Karpas-422 (cell line): ENCODE results near the gene PCDH9. TPM values are rescaled to one million over a fixed set of nuclear protein-coding genes. Genes with fewer than 3 reads are reported as not detected.

Experiments
- DNase-seq: peaks from one replicate; pipeline ENCODE4 v3.0.0-alpha.2; 2015
- H2AFZ ChIP-seq: fragments of 200-600 bp; sonication (generic); 2 replicates; pipeline ENCODE4 v1.6.1; 2014; ENCODE audit warnings: antibody characterized with exemption, low read length, mixed read lengths
- H3K27ac ChIP-seq: fragments of 200-600 bp; sonication (generic); 2 replicates; pipeline ENCODE4 v1.5.1; 2014; ENCODE audit warnings: mild to moderate bottlenecking, low read length, moderate library complexity
- H3K27me3 ChIP-seq: fragments of 200-600 bp; sonication (generic); 2 replicates; pipeline ENCODE4 v1.6.1; 2014; ENCODE audit warnings: low read length, mixed read lengths
- H3K36me3 ChIP-seq: fragments of 200-600 bp; sonication (generic); 2 replicates; pipeline ENCODE4 v1.6.1; 2014; ENCODE audit warnings: low read length, mixed read lengths; ENCODE audit not compliant: insufficient read depth
- H3K4me1 ChIP-seq: fragments of 200-600 bp; sonication (generic); 2 replicates; pipeline ENCODE4 v1.6.1; 2014; ENCODE audit warnings: mild to moderate bottlenecking, low read length, mixed read lengths
- H3K4me2 ChIP-seq: fragments of 200-600 bp; sonication (generic); 2 replicates; pipeline ENCODE4 v1.6.1; 2014; ENCODE audit warnings: low read length, low read depth, mild to moderate bottlenecking; ENCODE audit not compliant: poor library complexity, severe bottlenecking
- H3K4me3 ChIP-seq: fragments of 200-600 bp; sonication (generic); 2 replicates; pipeline ENCODE4 v1.5.1; 2014; ENCODE audit warnings: mild to moderate bottlenecking, antibody characterized with exemption, low read length, mixed read lengths
- H3K79me2 ChIP-seq: fragments of 200-600 bp; sonication (generic); 2 replicates; pipeline ENCODE4 v1.6.1; 2014; ENCODE audit warnings: mild to moderate bottlenecking, low read length, mixed read lengths
- H3K9ac ChIP-seq: fragments of 200-600 bp; sonication (generic); 2 replicates; pipeline ENCODE4 v1.6.0; 2014; ENCODE audit warnings: low read length
- H3K9me2 ChIP-seq: fragments of 200-600 bp; sonication (generic), shearing (Covaris generic); replicated peaks from 2 replicates; pipeline ENCODE4 v1.6.0; 2014; ENCODE audit warnings: mild to moderate bottlenecking, low read length, moderate library complexity; ENCODE audit not compliant: insufficient read depth
- H3K9me3 ChIP-seq: fragments of 300-700, 200-600 bp; sonication (generic); 2 replicates; pipeline ENCODE4 v1.6.1; 2014; ENCODE audit warnings: low read length, mixed read lengths
- H4K20me1 ChIP-seq: fragments of 200-600 bp; sonication (generic); 2 replicates; pipeline ENCODE4 v1.6.1; 2014; ENCODE audit warnings: mild to moderate bottlenecking, antibody characterized with exemption, low read length, low read depth; ENCODE audit not compliant: insufficient read depth
- total RNA-seq: library from RNA; depleted of rRNA; stranded (reverse); fragments of >200 nt; shearing (Covaris generic); gene quantifications from 2 replicates; pipeline ENCODE4 v1.2.3, GENCODE V29; 2014; ENCODE audit warnings: low replicate concordance

Gene PCDH9
- total RNA-seq, 1 experiment from 2014 or later = 5.8 TPM

- no peaks in the 10 kb centered on the region for H3K9me2 ChIP-seq
- H3K27me3 ChIP-seq = no peaks in the 10 kb centered on the region
- DNase-seq = no peak
- no peaks in the 10 kb centered on the region for H3K36me3 ChIP-seq
- H3K9ac ChIP-seq = no peak overlapping the region
- no peaks in the 10 kb centered on the region for H3K79me2 ChIP-seq
- peaks cover 3% of the 10 kb centered on the region for H3K4me1 ChIP-seq
- peak overlapping the region; percentile 39 for H3K4me2 ChIP-seq
- no peak overlapping the region for H3K27ac ChIP-seq
- H4K20me1 ChIP-seq = no peaks in the 10 kb centered on the region
- peak overlapping the region; percentile 70; the same call in 1 of the 2 replicates for H2AFZ ChIP-seq
- 0 out of 2 replicates have a peak overlapping the region, but pooled peaks have one; percentile 15 for H3K4me3 ChIP-seq
- H3K9me3 ChIP-seq = no peaks in the 10 kb centered on the region
Observed at GRCh38 chr13:66864627-66865026, 365.5 kb downstream of the PCDH9 start.

GRCh38 chr13:66860878-66861417 is 369.2 kb downstream of the PCDH9 start:
- DNase-seq = no peak
- Histone ChIP-seq H3K4me3 (no peak overlapping the region), H2AFZ (no peak overlapping the region), H3K27ac (no peak overlapping the region), H3K4me2 (no peak overlapping the region), H3K27me3 (no peaks in the 10 kb centered on the region), H3K4me1 (peaks cover 3% of the 10 kb centered on the region), H3K9me2 (no peaks in the 10 kb centered on the region), H3K9me3 (no peaks in the 10 kb centered on the region), H3K36me3 (no peaks in the 10 kb centered on the region), H3K79me2 (no peaks in the 10 kb centered on the region), H3K9ac (no peak overlapping the region), H4K20me1 (no peaks in the 10 kb centered on the region)

GRCh38 chr13:66859934-66860877 is 369.9 kb downstream of the PCDH9 start:
- Histone ChIP-seq H3K4me1 (peaks cover 3% of the 10 kb centered on the region), H3K9ac (no peak overlapping the region), H4K20me1 (no peaks in the 10 kb centered on the region), H3K9me2 (no peaks in the 10 kb centered on the region), H3K36me3 (no peaks in the 10 kb centered on the region), H2AFZ (no peak overlapping the region), H3K79me2 (no peaks in the 10 kb centered on the region), H3K4me3 (no peak overlapping the region), H3K27me3 (no peaks in the 10 kb centered on the region), H3K4me2 (no peak overlapping the region), H3K27ac (no peak overlapping the region), H3K9me3 (no peaks in the 10 kb centered on the region)
- no peak for DNase-seq

- Histone ChIP-seq H3K4me3 (no peak overlapping the region), H3K4me2 (no peak overlapping the region), H3K36me3 (no peaks in the 10 kb centered on the region), H3K9me2 (no peaks in the 10 kb centered on the region), H3K9ac (no peak overlapping the region), H3K4me1 (no peaks in the 10 kb centered on the region), H3K27ac (no peak overlapping the region), H2AFZ (no peak overlapping the region), H3K9me3 (no peaks in the 10 kb centered on the region), H3K79me2 (no peaks in the 10 kb centered on the region), H3K27me3 (no peaks in the 10 kb centered on the region), H4K20me1 (no peaks in the 10 kb centered on the region)
- no peak for DNase-seq
Observed at GRCh38 chr13:66859078-66859477, 371.1 kb downstream of the PCDH9 start.

GRCh38 chr13:66858163-66858562 is 372.0 kb downstream of the PCDH9 start:
- H3K27ac ChIP-seq = no peak overlapping the region
- H2AFZ ChIP-seq = no peak overlapping the region
- H3K4me3 ChIP-seq = no peak overlapping the region
- no peak overlapping the region for H3K4me2 ChIP-seq
- no peaks in the 10 kb centered on the region for H3K79me2 ChIP-seq
- H3K9me3 ChIP-seq = no peaks in the 10 kb centered on the region
- DNase-seq = no peak
- no peaks in the 10 kb centered on the region for H3K27me3 ChIP-seq
- no peaks in the 10 kb centered on the region for H4K20me1 ChIP-seq
- H3K9me2 ChIP-seq = no peaks in the 10 kb centered on the region
- no peak overlapping the region for H3K9ac ChIP-seq
- no peaks in the 10 kb centered on the region for H3K36me3 ChIP-seq
- no peaks in the 10 kb centered on the region for H3K4me1 ChIP-seq

- no peaks in the 10 kb centered on the region for H3K36me3 ChIP-seq
Observed at GRCh38 chr13:66855131-66855530, 375.0 kb downstream of the PCDH9 start.

GRCh38 chr13:66853564-66853963 is 376.6 kb downstream of the PCDH9 start:
- DNase-seq = no peak
- H3K4me2 ChIP-seq = no peak overlapping the region
- no peaks in the 10 kb centered on the region for H3K79me2 ChIP-seq
- H4K20me1 ChIP-seq = no peaks in the 10 kb centered on the region
- H3K4me3 ChIP-seq = no peak overlapping the region
- no peaks in the 10 kb centered on the region for H3K9me3 ChIP-seq
- H3K4me1 ChIP-seq = no peaks in the 10 kb centered on the region
- H2AFZ ChIP-seq = 0 out of 2 replicates have a peak overlapping the region, but pooled peaks have one; percentile 38
- H3K27ac ChIP-seq = no peak overlapping the region
- H3K9ac ChIP-seq = no peak overlapping the region
- H3K27me3 ChIP-seq = no peaks in the 10 kb centered on the region
- H3K36me3 ChIP-seq = no peaks in the 10 kb centered on the region
- H3K9me2 ChIP-seq = no peaks in the 10 kb centered on the region

More at GRCh38 chr13:66855131-66855530, 375.0 kb downstream of the PCDH9 start:
- H3K79me2 ChIP-seq = no peaks in the 10 kb centered on the region
- no peaks in the 10 kb centered on the region for H3K4me1 ChIP-seq
- no peaks in the 10 kb centered on the region for H3K27me3 ChIP-seq
- H4K20me1 ChIP-seq = no peaks in the 10 kb centered on the region
- H3K9ac ChIP-seq = no peak overlapping the region
- H3K4me2 ChIP-seq = no peak overlapping the region
- no peak overlapping the region for H2AFZ ChIP-seq
- no peaks in the 10 kb centered on the region for H3K9me2 ChIP-seq
- H3K4me3 ChIP-seq = no peak overlapping the region
- H3K9me3 ChIP-seq = no peaks in the 10 kb centered on the region
- H3K27ac ChIP-seq = no peak overlapping the region
- no peak for DNase-seq

- Histone ChIP-seq H3K36me3 (no peaks in the 10 kb centered on the region), H3K9me3 (no peaks in the 10 kb centered on the region; the same call in 1 of the 2 replicates), H4K20me1 (no peaks in the 10 kb centered on the region), H2AFZ (no peak overlapping the region), H3K79me2 (no peaks in the 10 kb centered on the region), H3K27ac (no peak overlapping the region), H3K4me1 (no peaks in the 10 kb centered on the region), H3K9ac (no peak overlapping the region), H3K4me3 (no peak overlapping the region), H3K4me2 (no peak overlapping the region), H3K9me2 (no peaks in the 10 kb centered on the region), H3K27me3 (no peaks in the 10 kb centered on the region)
- no peak for DNase-seq
Observed at GRCh38 chr13:66849706-66850105, 380.4 kb downstream of the PCDH9 start.
